WTC11 (cell line): ENCODE results near the gene FXYD5. TPM values are rescaled to one million over a fixed set of nuclear protein-coding genes. Genes with fewer than 3 reads are reported as not detected.

Experiments used
- ATAC-seq: fragments of 200-7000 bp; cut with Tn5 transposase; 2 replicates; pipeline ENCODE4 v1.10.0; 2021; ENCODE audit warnings: mild to moderate bottlenecking, moderate library complexity
- CTCF ChIA-PET: fragments of 300-600 bp; sonication (Branson Sonifier 250); formaldehyde crosslinking; loops from one replicate; lab custom pipeline; 2021; ENCODE audit warnings: antibody characterized with exemption; lab: Charles Lee
- POLR2A ChIA-PET: fragments of 350-600 bp; sonication (Branson Sonifier 250); formaldehyde crosslinking; loops from one replicate; lab custom pipeline; 2021; ENCODE audit warnings: antibody characterized with exemption; lab: Charles Lee
- DNase-seq: peaks from one replicate; pipeline ENCODE4 v3.0.0; 2021; ENCODE audit warnings: low spot score
- H3K27ac Mint-ChIP-seq: 2 replicates; pipeline ENCODE4 v1.8.0; 2021; ENCODE audit warnings: mixed read lengths
- H3K27me3 Mint-ChIP-seq: 2 replicates; pipeline ENCODE4 v1.8.0; 2021; ENCODE audit warnings: low read depth, mild to moderate bottlenecking, moderate library complexity, mixed read lengths
- H3K36me3 Mint-ChIP-seq: 2 replicates; pipeline ENCODE4 v1.8.0; 2021; ENCODE audit warnings: mixed read lengths
- H3K4me1 Mint-ChIP-seq: 2 replicates; pipeline ENCODE4 v1.8.0; 2022; ENCODE audit warnings: mixed read lengths
- H3K4me3 Mint-ChIP-seq: 2 replicates; pipeline ENCODE4 v1.8.0; 2021; ENCODE audit warnings: mild to moderate bottlenecking, moderate library complexity, mixed read lengths
- H3K9me3 Mint-ChIP-seq: 2 replicates; pipeline ENCODE4 v1.8.0; 2021; ENCODE audit warnings: mixed read lengths
- AFF4 ChIP-seq: sonication (generic); formaldehyde crosslinking; IDR thresholded peaks from 2 replicates; pipeline ENCODE4 v1.8.1; 2023; ENCODE audit warnings: mild to moderate bottlenecking, missing genetic modification reagents, borderline replicate concordance
- AR ChIP-seq: fragments of 250-450 bp; sonication (Bioruptor Pico); IDR thresholded peaks from 2 replicates; pipeline ENCODE4 v1.9.0; 2021; ENCODE audit warnings: mild to moderate bottlenecking
- ATF6 ChIP-seq: sonication (generic); formaldehyde crosslinking; IDR thresholded peaks from 2 replicates; pipeline ENCODE4 v1.8.1; 2023; ENCODE audit warnings: mild to moderate bottlenecking, missing genetic modification reagents
- E2F5 ChIP-seq: sonication (generic); formaldehyde crosslinking; IDR thresholded peaks from 2 replicates; pipeline ENCODE4 v1.8.1; 2022; ENCODE audit warnings: mild to moderate bottlenecking, moderate library complexity, missing genetic modification reagents
- EMX1 ChIP-seq: fragments of 250-450 bp; sonication (Bioruptor Pico); IDR thresholded peaks from 2 replicates; pipeline ENCODE4 v1.8.0; 2021; ENCODE audit warnings: mild to moderate bottlenecking
- FOXK1 ChIP-seq: sonication (generic); formaldehyde crosslinking; IDR thresholded peaks from 2 replicates; pipeline ENCODE4 v1.8.0; 2022; ENCODE audit warnings: mild to moderate bottlenecking, moderate library complexity, missing genetic modification reagents
- FOXP1 ChIP-seq: sonication (generic); formaldehyde crosslinking; IDR thresholded peaks from 2 replicates; pipeline ENCODE4 v1.8.0; 2022; ENCODE audit warnings: missing genetic modification reagents, mild to moderate bottlenecking, moderate library complexity, borderline replicate concordance
- GRHL2 ChIP-seq: fragments of 250-450 bp; sonication (Bioruptor Pico); IDR thresholded peaks from 2 replicates; pipeline ENCODE4 v1.8.0; 2022; ENCODE audit warnings: mild to moderate bottlenecking, moderate library complexity; ENCODE audit not compliant: insufficient replicate concordance, severe bottlenecking
- IRF1 ChIP-seq: sonication (generic); formaldehyde crosslinking; IDR thresholded peaks from 2 replicates; pipeline ENCODE4 v1.8.0; 2023; ENCODE audit warnings: missing genetic modification reagents
- JAZF1 ChIP-seq: fragments of 250-450 bp; sonication (Bioruptor Pico); IDR thresholded peaks from 2 replicates; pipeline ENCODE4 v1.9.0; 2021; ENCODE audit warnings: moderate library complexity, mild to moderate bottlenecking, inconsistent platforms
- KAT7 ChIP-seq: sonication (generic); formaldehyde crosslinking; IDR thresholded peaks from 2 replicates; pipeline ENCODE4 v1.8.1; 2023; ENCODE audit warnings: missing genetic modification reagents, mild to moderate bottlenecking, borderline replicate concordance
- MYBL2 ChIP-seq: sonication (generic); formaldehyde crosslinking; IDR thresholded peaks from 2 replicates; pipeline ENCODE4 v1.8.1; 2023; ENCODE audit warnings: mild to moderate bottlenecking, moderate library complexity, missing genetic modification reagents
- NFE2L1 ChIP-seq: sonication (generic); formaldehyde crosslinking; IDR thresholded peaks from 2 replicates; pipeline ENCODE4 v1.8.1; 2023; ENCODE audit warnings: missing genetic modification reagents
- NR1H2 ChIP-seq: sonication (generic); formaldehyde crosslinking; IDR thresholded peaks from 2 replicates; pipeline ENCODE4 v1.9.0; 2021; ENCODE audit warnings: mild to moderate bottlenecking, moderate library complexity, missing genetic modification reagents
- PRRX2 ChIP-seq: fragments of 250-450 bp; sonication (Bioruptor Pico); IDR thresholded peaks from 2 replicates; pipeline ENCODE4 v1.8.0; 2021; ENCODE audit warnings: mild to moderate bottlenecking
- RELA ChIP-seq: sonication (generic); formaldehyde crosslinking; IDR thresholded peaks from 2 replicates; pipeline ENCODE4 v1.8.1; 2022; ENCODE audit warnings: missing genetic modification reagents, mild to moderate bottlenecking, borderline replicate concordance
- RORB ChIP-seq: fragments of 250-450 bp; sonication (Bioruptor Pico); IDR thresholded peaks from 2 replicates; pipeline ENCODE4 v1.9.0; 2021; ENCODE audit warnings: mild to moderate bottlenecking
- SMAD3 ChIP-seq: sonication (generic); formaldehyde crosslinking; IDR thresholded peaks from 2 replicates; pipeline ENCODE4 v1.8.0; 2022; ENCODE audit warnings: missing genetic modification reagents, mild to moderate bottlenecking, borderline replicate concordance
- SP1 ChIP-seq: sonication (generic); formaldehyde crosslinking; conservative IDR thresholded peaks from 2 replicates; pipeline ENCODE4 v1.8.1; 2022; ENCODE audit warnings: missing genetic modification reagents
- TP53 ChIP-seq: sonication (generic); formaldehyde crosslinking; IDR thresholded peaks from 2 replicates; pipeline ENCODE4 v1.8.1; 2023; ENCODE audit warnings: mild to moderate bottlenecking, missing genetic modification reagents
- USF1 ChIP-seq: sonication (generic); formaldehyde crosslinking; IDR thresholded peaks from 2 replicates; pipeline ENCODE4 v1.8.0; 2022; ENCODE audit warnings: mild to moderate bottlenecking, missing genetic modification reagents
- ZNF121 ChIP-seq: sonication (generic); formaldehyde crosslinking; IDR thresholded peaks from 2 replicates; pipeline ENCODE4 v1.8.0; 2023; ENCODE audit warnings: missing genetic modification reagents
- ZNF317 ChIP-seq: sonication (generic); formaldehyde crosslinking; IDR thresholded peaks from 2 replicates; pipeline ENCODE4 v1.8.1; 2023; ENCODE audit warnings: low read depth, mild to moderate bottlenecking, moderate library complexity, missing genetic modification reagents, borderline replicate concordance
- ZNF416 ChIP-seq: fragments of 250-450 bp; sonication (Bioruptor Pico); IDR thresholded peaks from 2 replicates; pipeline ENCODE4 v1.9.0; 2021; ENCODE audit warnings: mild to moderate bottlenecking, inconsistent platforms
- ZNF671 ChIP-seq: fragments of 250-450 bp; sonication (Bioruptor Pico); IDR thresholded peaks from 2 replicates; pipeline ENCODE4 v1.8.0; 2021; ENCODE audit warnings: mild to moderate bottlenecking
- total RNA-seq: library from RNA; stranded (reverse); gene quantifications from 3 replicates; pipeline ENCODE4 v1.2.3, GENCODE V29; 2021

The FXYD5 gene
- total RNA-seq, 1 experiment from 2014 or later, result 114 TPM

GRCh38 chr19:35130761-35131720 lies 23.5 kb upstream of the FXYD5 start:
- Mint-ChIP-seq H3K36me3 (peaks cover 4% of the 10 kb centered on the region; the same call in 1 of the 2 replicates), H3K4me3 (no peak overlapping the region), H3K27me3 (no peaks in the 10 kb centered on the region), H3K4me1 (peaks cover 11% of the 10 kb centered on the region), H3K27ac (no peak overlapping the region), H3K9me3 (peaks cover 12% of the 10 kb centered on the region)
- DNase-seq, result no peak
- POLR2A ChIA-PET, result no interaction called here
- TF ChIP-seq ZNF416, result no peak
- no peak for TF ChIP-seq AR (CRISPR knock-in tag)
- no peak for TF ChIP-seq FOXP1 (CRISPR knock-in tag)
- no peak for TF ChIP-seq AFF4 (CRISPR knock-in tag)
- no peak for TF ChIP-seq RORB (CRISPR knock-in tag)
- no peak for TF ChIP-seq MYBL2 (CRISPR knock-in tag)
- no peak for TF ChIP-seq E2F5 (CRISPR knock-in tag)
- TF ChIP-seq KAT7 (CRISPR knock-in tag), result no peak
- no peak for TF ChIP-seq ZNF671 (CRISPR knock-in tag)
- TF ChIP-seq GRHL2, result no peak
- CTCF ChIA-PET, result interaction anchor here (1.1 kb wide), 1 partner anchor 16 kb away, joined by 4 read pairs; no protein-coding TSS in a partner anchor
- no peak for ATAC-seq

GRCh38 chr19:35132254-35132653 lies 22.3 kb upstream of the FXYD5 start:
- Mint-ChIP-seq H3K4me1 (peaks cover 11% of the 10 kb centered on the region), H3K27me3 (no peaks in the 10 kb centered on the region; the same call in 1 of the 2 replicates)
- CTCF ChIA-PET, result no interaction called here
- TF ChIP-seq RELA (CRISPR knock-in tag), result no peak
- no peak for TF ChIP-seq FOXK1 (CRISPR knock-in tag)
- TF ChIP-seq TP53 (CRISPR knock-in tag), result no peak
- TF ChIP-seq ATF6, result no peak
- TF ChIP-seq NR1H2 (CRISPR knock-in tag), result no peak
- TF ChIP-seq ZNF121 (CRISPR knock-in tag), result no peak
- no peak for TF ChIP-seq JAZF1
- no peak for TF ChIP-seq IRF1
- no peak for TF ChIP-seq SMAD3
- no peak for TF ChIP-seq EMX1 (CRISPR knock-in tag)
- TF ChIP-seq NFE2L1 (CRISPR knock-in tag), result no peak
- no peak for TF ChIP-seq ZNF317 (CRISPR knock-in tag)
- no peak for TF ChIP-seq PRRX2 (CRISPR knock-in tag)
- no peak for TF ChIP-seq SP1 (CRISPR knock-in tag)
- TF ChIP-seq USF1, result no peak

More at GRCh38 chr19:35132254-35132653, 22.3 kb upstream of the FXYD5 start:
- POLR2A ChIA-PET, result no interaction called here
- ATAC-seq, result no peak
- Mint-ChIP-seq H3K36me3 (peaks cover 4% of the 10 kb centered on the region; the same call in 1 of the 2 replicates), H3K9me3 (peaks cover 12% of the 10 kb centered on the region), H3K27ac (no peak overlapping the region), H3K4me3 (no peak overlapping the region)
- DNase-seq, result no peak
